Nephron progenitor cell (in vitro differentiated cells): ENCODE measurements around the gene KDM5B.
A peak's percentile ranks its signal among the peaks of the same experiment; 100 is the strongest.

Source experiments
- DNase-seq: peaks from one replicate; pipeline ENCODE4 v3.0.0; 2021
- H3K27ac Mint-ChIP-seq: 2 replicates; pipeline ENCODE4 v1.8.0; 2021; ENCODE audit warnings: mild to moderate bottlenecking, moderate library complexity, mixed read lengths
- H3K27me3 Mint-ChIP-seq: 2 replicates; pipeline ENCODE4 v1.8.0; 2021; ENCODE audit warnings: mild to moderate bottlenecking, low read depth, mixed read lengths; ENCODE audit not compliant: poor library complexity
- H3K36me3 Mint-ChIP-seq: 2 replicates; pipeline ENCODE4 v1.8.0; 2021; ENCODE audit warnings: low read depth, mixed read lengths
- H3K4me1 Mint-ChIP-seq: 2 replicates; pipeline ENCODE4 v1.8.0; 2021; ENCODE audit warnings: mixed read lengths
- H3K4me3 Mint-ChIP-seq: 2 replicates; pipeline ENCODE4 v1.8.0; 2021; ENCODE audit warnings: mild to moderate bottlenecking, moderate library complexity, mixed read lengths
- H3K9me3 Mint-ChIP-seq: 2 replicates; pipeline ENCODE4 v1.8.0; 2021; ENCODE audit warnings: mild to moderate bottlenecking, moderate library complexity, mixed read lengths
- TF ChIP-seq, protein P1 (sequence below): fragments of 200-600 bp; sonication (generic); IDR thresholded peaks from 2 replicates; pipeline ENCODE4 v1.5.0; 2021; ENCODE audit warnings: antibody characterized with exemption

Gene KDM5B

DNA sequence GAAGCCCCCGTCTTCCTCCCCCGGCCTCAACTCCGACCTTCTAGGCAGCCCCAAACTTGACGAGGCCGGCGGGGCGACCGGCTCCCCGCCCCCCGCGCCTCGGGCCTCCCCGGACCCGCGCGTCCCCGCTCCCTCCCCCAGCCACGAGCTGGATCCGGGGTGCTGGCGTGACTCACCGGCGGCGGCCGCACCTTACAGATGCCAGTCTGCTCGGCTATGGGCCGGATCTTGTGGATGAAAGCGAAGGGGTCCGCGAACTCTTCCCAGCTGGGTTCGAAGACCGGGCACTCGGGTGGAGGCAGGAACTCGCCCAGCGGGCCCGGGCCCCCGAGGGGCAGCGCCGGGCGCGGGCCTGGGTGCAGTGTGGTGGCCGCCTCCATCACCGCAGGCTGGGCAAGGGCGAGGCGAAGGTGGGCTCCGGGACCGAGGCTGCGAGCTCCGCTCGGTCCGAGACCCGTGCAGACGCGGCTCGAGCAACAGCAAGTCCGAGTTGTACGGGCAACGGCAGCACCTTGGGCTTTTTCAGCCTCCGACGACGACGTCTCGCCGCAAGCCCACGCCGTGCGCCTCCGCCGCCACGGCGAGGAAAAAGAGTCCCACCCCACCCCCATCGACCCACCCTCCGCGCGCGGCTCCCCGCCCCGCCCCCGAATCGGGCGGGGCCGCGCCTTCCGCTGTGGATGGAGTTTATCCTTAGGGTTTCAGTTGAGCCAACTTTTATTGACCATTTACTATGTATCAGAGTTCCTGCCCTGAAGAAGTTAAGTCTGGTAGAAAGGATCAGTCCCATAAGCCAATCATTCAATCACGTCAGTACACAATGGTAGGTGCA is at the start of gene KDM5B:
Gene KDM5B (minus strand): TSS at position 496 of the 832 bp plus-strand sequence. CDS start 116 bp downstream, at position 380.
- peak within 1 kb of the TSS; percentile 90 for H3K4me3 Mint-ChIP-seq
- peaks cover 67% of the 10 kb centered on the region for H3K4me1 Mint-ChIP-seq
- peak; percentile 72 for DNase-seq
- TF ChIP-seq, protein P1, sequence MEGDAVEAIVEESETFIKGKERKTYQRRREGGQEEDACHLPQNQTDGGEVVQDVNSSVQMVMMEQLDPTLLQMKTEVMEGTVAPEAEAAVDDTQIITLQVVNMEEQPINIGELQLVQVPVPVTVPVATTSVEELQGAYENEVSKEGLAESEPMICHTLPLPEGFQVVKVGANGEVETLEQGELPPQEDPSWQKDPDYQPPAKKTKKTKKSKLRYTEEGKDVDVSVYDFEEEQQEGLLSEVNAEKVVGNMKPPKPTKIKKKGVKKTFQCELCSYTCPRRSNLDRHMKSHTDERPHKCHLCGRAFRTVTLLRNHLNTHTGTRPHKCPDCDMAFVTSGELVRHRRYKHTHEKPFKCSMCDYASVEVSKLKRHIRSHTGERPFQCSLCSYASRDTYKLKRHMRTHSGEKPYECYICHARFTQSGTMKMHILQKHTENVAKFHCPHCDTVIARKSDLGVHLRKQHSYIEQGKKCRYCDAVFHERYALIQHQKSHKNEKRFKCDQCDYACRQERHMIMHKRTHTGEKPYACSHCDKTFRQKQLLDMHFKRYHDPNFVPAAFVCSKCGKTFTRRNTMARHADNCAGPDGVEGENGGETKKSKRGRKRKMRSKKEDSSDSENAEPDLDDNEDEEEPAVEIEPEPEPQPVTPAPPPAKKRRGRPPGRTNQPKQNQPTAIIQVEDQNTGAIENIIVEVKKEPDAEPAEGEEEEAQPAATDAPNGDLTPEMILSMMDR: no peak
- peaks cover 6% of the 10 kb centered on the region for H3K36me3 Mint-ChIP-seq
- peaks cover 33% of the 10 kb centered on the region for H3K27me3 Mint-ChIP-seq
- H3K27ac Mint-ChIP-seq: peak within 1 kb of the TSS; percentile 34
- H3K9me3 Mint-ChIP-seq: no peaks in the 10 kb centered on the region

DNA sequence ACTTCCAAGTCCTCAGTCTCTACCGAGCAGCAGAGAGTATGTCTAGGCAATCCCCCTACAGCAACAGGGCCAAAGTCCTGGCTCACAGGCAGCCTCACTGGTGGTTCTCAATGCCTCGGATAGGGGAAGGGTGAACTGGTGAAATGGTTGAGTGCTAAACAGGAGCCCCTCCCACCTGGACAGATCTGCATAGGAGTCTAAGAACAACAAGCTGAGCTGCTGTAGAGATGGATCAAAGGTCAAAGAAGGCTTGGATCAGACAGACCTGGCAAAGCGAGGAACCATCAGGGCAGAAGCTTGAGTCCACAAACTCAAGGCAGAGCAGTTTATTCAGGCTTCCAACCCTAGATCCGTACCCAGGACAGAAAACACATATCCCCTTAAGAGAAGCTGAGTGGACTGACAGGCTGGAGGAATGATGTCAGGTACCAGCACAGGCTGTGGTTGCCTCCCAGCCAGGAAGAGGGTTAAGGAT is 49.0 kb upstream of the KDM5B start:
- TF ChIP-seq, protein P1: no peak
- Mint-ChIP-seq H3K36me3 (peaks cover 41% of the 10 kb centered on the region), H3K27me3 (no peaks in the 10 kb centered on the region), H3K4me3 (no peak overlapping the region), H3K4me1 (peaks cover 12% of the 10 kb centered on the region), H3K9me3 (no peaks in the 10 kb centered on the region), H3K27ac (no peak overlapping the region)
- no peak for DNase-seq

DNA sequence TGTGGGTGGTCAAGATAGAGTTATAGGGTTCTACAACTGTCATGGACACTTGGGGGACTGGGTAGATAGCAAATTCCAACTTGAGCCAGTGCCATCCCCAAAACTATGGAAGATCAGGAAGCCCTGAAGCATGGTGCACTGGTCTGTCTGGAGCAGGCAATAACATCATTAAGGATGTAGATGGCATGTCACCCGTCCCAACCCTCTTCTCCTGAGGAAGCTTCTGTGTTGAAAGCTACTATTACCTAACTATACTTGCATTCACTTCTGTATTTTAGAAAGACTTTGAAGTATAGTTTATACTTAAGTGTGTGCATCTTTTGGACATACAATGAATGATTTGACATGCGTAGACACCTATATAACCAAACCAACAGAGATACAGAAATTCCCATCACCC is 47.8 kb upstream of the KDM5B start:
- TF ChIP-seq, protein P1: no peak
- no peak for DNase-seq
- H3K27me3 Mint-ChIP-seq: no peaks in the 10 kb centered on the region
- peaks cover 43% of the 10 kb centered on the region for H3K36me3 Mint-ChIP-seq
- H3K27ac Mint-ChIP-seq: no peak overlapping the region
- H3K4me1 Mint-ChIP-seq: peaks cover 6% of the 10 kb centered on the region
- no peaks in the 10 kb centered on the region for H3K9me3 Mint-ChIP-seq
- no peak overlapping the region for H3K4me3 Mint-ChIP-seq

DNA sequence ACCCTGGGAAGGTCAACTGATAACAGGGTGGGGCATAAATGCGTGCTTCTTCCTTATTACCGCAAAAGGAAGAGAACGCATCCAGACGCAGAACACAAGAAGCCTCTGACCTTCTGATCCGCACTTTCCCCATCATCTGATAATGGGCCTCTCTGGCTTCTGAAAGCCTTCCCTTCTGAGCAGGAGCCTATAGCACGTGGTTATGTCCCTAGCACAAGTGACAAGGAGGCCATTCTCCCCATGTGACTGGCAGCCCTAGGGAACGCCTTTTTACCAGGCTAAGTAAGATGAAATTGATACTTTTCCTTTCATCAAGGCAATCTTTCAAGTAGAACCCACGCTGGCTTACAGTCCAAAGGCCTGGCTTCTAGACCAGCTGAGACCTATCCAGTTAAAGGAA is 46.6 kb upstream of the KDM5B start:
- Mint-ChIP-seq H3K36me3 (peaks cover 49% of the 10 kb centered on the region), H3K9me3 (no peaks in the 10 kb centered on the region), H3K4me1 (peaks cover 2% of the 10 kb centered on the region), H3K4me3 (no peak overlapping the region), H3K27me3 (no peaks in the 10 kb centered on the region), H3K27ac (no peak overlapping the region)
- DNase-seq: no peak
- TF ChIP-seq, protein P1: no peak

DNA sequence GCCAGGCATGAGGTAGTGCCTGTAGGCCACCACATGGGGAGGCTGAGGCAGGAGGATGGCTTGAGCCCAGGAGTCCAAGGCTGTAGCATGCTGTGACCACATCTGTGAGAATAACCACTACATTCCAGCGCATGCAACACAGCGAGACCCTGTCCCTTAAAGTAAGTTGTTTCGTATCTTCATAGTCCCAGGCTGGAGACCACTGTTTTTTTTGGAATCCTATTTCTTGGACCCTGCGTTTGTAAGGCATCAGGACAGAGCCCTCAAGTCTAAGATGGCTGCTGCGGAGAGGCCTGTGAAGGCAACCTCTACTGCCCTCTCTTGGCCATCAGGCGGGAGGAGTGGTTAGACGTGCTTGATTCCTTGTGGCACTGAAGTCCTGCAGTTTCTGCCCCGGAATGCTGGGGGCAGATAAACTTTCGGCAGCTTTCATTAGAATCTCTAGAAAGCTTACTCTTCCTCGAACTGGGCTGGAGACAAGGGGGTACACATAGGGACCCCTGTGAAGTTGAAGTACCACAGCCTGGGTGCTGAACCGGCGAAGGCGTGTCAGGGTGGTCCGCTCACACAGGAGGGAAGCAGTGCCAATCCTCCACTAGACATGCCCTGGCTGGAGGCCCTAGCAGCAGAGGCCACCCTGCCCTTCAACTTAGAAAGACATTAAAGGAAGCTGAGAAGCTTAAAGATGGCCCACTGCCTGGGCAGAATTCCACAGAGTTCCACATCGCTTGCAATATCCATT is 44.1 kb upstream of the KDM5B start:
- H3K9me3 Mint-ChIP-seq: no peaks in the 10 kb centered on the region
- H3K27ac Mint-ChIP-seq: no peak overlapping the region
- H3K36me3 Mint-ChIP-seq: peaks cover 42% of the 10 kb centered on the region
- H3K4me1 Mint-ChIP-seq: no peaks in the 10 kb centered on the region
- no peak overlapping the region for H3K4me3 Mint-ChIP-seq
- DNase-seq: peak; percentile 39
- TF ChIP-seq, protein P1: peak; percentile 55
- H3K27me3 Mint-ChIP-seq: no peaks in the 10 kb centered on the region
